MCF 10A (cell line): ENCODE data around the gene LGI1. TPM values are rescaled to one million over a fixed set of nuclear protein-coding genes. Genes with fewer than 3 reads are reported as not detected.

Experiments
- BruUV-seq: library from RNA; stranded (reverse); fragments of 400-500 nt; replicated peaks from 2 replicates; lab custom pipeline; 2021; lab: Mats Ljungman, UMichigan
- CTCF ChIA-PET: fragments of 300-600 bp; sonication (Branson Sonifier 250); formaldehyde crosslinking; extraction: SDS; loops from one replicate; lab custom pipeline; 2021; ENCODE audit warnings: antibody characterized with exemption, inconsistent platforms; lab: Yijun Ruan, JAX
- POLR2A ChIA-PET: fragments of 300-600, 350-650 bp; sonication (Branson Sonifier 250); formaldehyde crosslinking; extraction: SDS; loops from one replicate; lab custom pipeline; 2020; ENCODE audit warnings: antibody characterized with exemption, inconsistent platforms; lab: Yijun Ruan, JAX
- DNase-seq: peaks from one replicate; pipeline ENCODE4 v3.0.0-alpha.2; 2018; ENCODE audit not compliant: unreplicated experiment
- H3K27ac Mint-ChIP-seq: one replicate; pipeline ENCODE4 v1.8.0; 2022; ENCODE audit warnings: mild to moderate bottlenecking, low read depth, mixed read lengths; ENCODE audit not compliant: unreplicated experiment
- H3K27me3 Mint-ChIP-seq: one replicate; pipeline ENCODE4 v1.8.0; 2022; ENCODE audit warnings: mixed read lengths; ENCODE audit not compliant: insufficient read depth, unreplicated experiment
- H3K36me3 Mint-ChIP-seq: one replicate; pipeline ENCODE4 v1.8.0; 2022; ENCODE audit warnings: mild to moderate bottlenecking, moderate library complexity, mixed read lengths; ENCODE audit not compliant: insufficient read depth, unreplicated experiment
- H3K4me1 Mint-ChIP-seq: one replicate; pipeline ENCODE4 v1.8.0; 2022; ENCODE audit warnings: mixed read lengths; ENCODE audit not compliant: insufficient read depth, unreplicated experiment
- H3K4me3 Mint-ChIP-seq: one replicate; pipeline ENCODE4 v1.8.0; 2022; ENCODE audit warnings: mild to moderate bottlenecking, moderate library complexity, mixed read lengths; ENCODE audit not compliant: unreplicated experiment
- H3K9me3 Mint-ChIP-seq: one replicate; pipeline ENCODE4 v1.8.0; 2022; ENCODE audit warnings: mixed read lengths; ENCODE audit not compliant: unreplicated experiment
- CTCF ChIP-seq: fragments of 200-600 bp; IDR thresholded peaks from one replicate; pipeline ENCODE4 v1.8.0; 2022; ENCODE audit warnings: antibody characterized with exemption, mild to moderate bottlenecking; ENCODE audit not compliant: unreplicated experiment
- intact Hi-C: fragments of 100-400 bp; cut with micrococcal nuclease; formaldehyde crosslinking; loops from 2 replicates; pipeline ENCODE4 v1.14.1; 2022
- total RNA-seq: library from RNA; stranded (reverse); gene quantifications from 2 replicates; pipeline ENCODE4 v1.2.3, GENCODE V29; 2022

Gene LGI1
- total RNA-seq, 1 experiment from 2014 or later = not detected

GRCh38 chr10:93757136-93757535 is 600 bp upstream of the LGI1 start:
- no peaks in the 10 kb centered on the region for H3K27me3 Mint-ChIP-seq
- no peak overlapping the region for H3K4me3 Mint-ChIP-seq
- H3K4me1 Mint-ChIP-seq = peaks cover 7% of the 10 kb centered on the region
- TF ChIP-seq CTCF = no peak
- POLR2A ChIA-PET = no interaction called here
- H3K27ac Mint-ChIP-seq = no peak overlapping the region
- intact Hi-C loops = no loop called here
- no peak for DNase-seq
- H3K36me3 Mint-ChIP-seq = no peaks in the 10 kb centered on the region
- no peaks in the 10 kb centered on the region for H3K9me3 Mint-ChIP-seq
- CTCF ChIA-PET = no interaction called here
- no TSS peak for BruUV-seq

GRCh38 chr10:93758508-93758885 is 761 bp downstream of the LGI1 start:
- no peaks in the 10 kb centered on the region for H3K9me3 Mint-ChIP-seq
- intact Hi-C loops = no loop called here
- ChIA-PET CTCF (no interaction called here), POLR2A (interaction anchor here (0.5 kb wide), 1 partner anchor 34 kb away, joined by 3 read pairs; no protein-coding TSS in a partner anchor)
- no peaks in the 10 kb centered on the region for H3K36me3 Mint-ChIP-seq
- TF ChIP-seq CTCF = no peak
- no peak overlapping the region for H3K27ac Mint-ChIP-seq
- no peak for DNase-seq
- no peak overlapping the region for H3K4me3 Mint-ChIP-seq
- no peaks in the 10 kb centered on the region for H3K27me3 Mint-ChIP-seq
- no TSS peak for BruUV-seq
- peaks cover 5% of the 10 kb centered on the region for H3K4me1 Mint-ChIP-seq

GRCh38 chr10:93758891-93759410 is 1.2 kb downstream of the LGI1 start:
- intact Hi-C loops = no loop called here
- POLR2A ChIA-PET = interaction anchor here (0.5 to 1.1 kb wide), 2 partner anchors 10 to 34 kb away, joined by 3 read pairs; no protein-coding TSS in a partner anchor
- no peak overlapping the region for H3K27ac Mint-ChIP-seq
- H3K36me3 Mint-ChIP-seq = no peaks in the 10 kb centered on the region
- peaks cover 5% of the 10 kb centered on the region for H3K4me1 Mint-ChIP-seq
- BruUV-seq = no TSS peak
- H3K4me3 Mint-ChIP-seq = no peak overlapping the region
- DNase-seq = no peak
- H3K27me3 Mint-ChIP-seq = no peaks in the 10 kb centered on the region
- CTCF ChIA-PET = no interaction called here
- TF ChIP-seq CTCF = no peak
- H3K9me3 Mint-ChIP-seq = no peaks in the 10 kb centered on the region

- TF ChIP-seq CTCF = no peak
- BruUV-seq = no TSS peak
- ChIA-PET POLR2A (no interaction called here), CTCF (no interaction called here)
- H3K4me3 Mint-ChIP-seq = no peak overlapping the region
- H3K27ac Mint-ChIP-seq = no peak overlapping the region
- intact Hi-C loops = no loop called here
- no peaks in the 10 kb centered on the region for H3K27me3 Mint-ChIP-seq
- no peaks in the 10 kb centered on the region for H3K9me3 Mint-ChIP-seq
- no peak for DNase-seq
- no peaks in the 10 kb centered on the region for H3K36me3 Mint-ChIP-seq
- peaks cover 5% of the 10 kb centered on the region for H3K4me1 Mint-ChIP-seq
Observed at GRCh38 chr10:93760490-93760889, 2.8 kb downstream of the LGI1 start.
